GM19467 (cell line): ENCODE measurements around the gene RAD51D.
"Not testable (repeated sequence)": the region's sequence is repeated elsewhere in the genome, so short reads cannot be mapped to it uniquely, and the experiment has no call there.

Experiments used
- ATAC-seq: cut with Tn5 transposase; IDR thresholded peaks from one replicate; pipeline ENCODE4 v1.9.1; 2021; ENCODE audit warnings: mild to moderate bottlenecking, moderate library complexity; ENCODE audit not compliant: unreplicated experiment

Gene RAD51D

GRCh38 chr17:35073183-35073790, 46.4 kb downstream of the RAD51D start:
- ATAC-seq: no peak

- ATAC-seq: no peak
These were observed 50.3 kb downstream of the RAD51D start for GRCh38 chr17:35069311-35069710.

GRCh38 chr17:35068249-35068648, 51.4 kb downstream of the RAD51D start:
- no peak for ATAC-seq

GRCh38 chr17:35065880-35066279, 53.8 kb downstream of the RAD51D start:
- ATAC-seq: no peak

GRCh38 chr17:35064516-35065215, 55.0 kb downstream of the RAD51D start:
- no peak for ATAC-seq

- ATAC-seq: peak; percentile 88
These were observed 56.0 kb downstream of the RAD51D start, which contains the start of gene RFFL for GRCh38 chr17:35063514-35064223. Gene RFFL (minus strand): TSS chr17:35063707. CDS start chr17:35026553, 37,154 bp downstream.

GRCh38 chr17:35062308-35062707, 57.4 kb downstream of the RAD51D start:
- no peak for ATAC-seq

- ATAC-seq: no peak
These were observed 62.2 kb downstream of the RAD51D start for GRCh38 chr17:35057332-35057915.

GRCh38 chr17:35056013-35056412, 63.6 kb downstream of the RAD51D start:
- ATAC-seq: no peak

- ATAC-seq: no peak
These were observed 66.5 kb downstream of the RAD51D start for GRCh38 chr17:35053204-35053603.

- no peak for ATAC-seq
These were observed 66.9 kb downstream of the RAD51D start for GRCh38 chr17:35052780-35053179.

- ATAC-seq: no peak
These were observed 67.4 kb downstream of the RAD51D start for GRCh38 chr17:35052241-35052610.

GRCh38 chr17:35051579-35052240, 68.0 kb downstream of the RAD51D start:
- peak; percentile 26 for ATAC-seq

- peak; percentile 56 for ATAC-seq
These were observed 68.5 kb downstream of the RAD51D start for GRCh38 chr17:35051183-35051578.

GRCh38 chr17:35050170-35050569, 69.5 kb downstream of the RAD51D start:
- ATAC-seq: no peak

- no peak for ATAC-seq
These were observed 70.8 kb downstream of the RAD51D start for GRCh38 chr17:35048685-35049379.

GRCh38 chr17:35046740-35047283, 72.8 kb downstream of the RAD51D start:
- ATAC-seq: peak; percentile 34

GRCh38 chr17:35046245-35046644, 73.4 kb downstream of the RAD51D start:
- no peak for ATAC-seq

GRCh38 chr17:35045458-35045979, 74.1 kb downstream of the RAD51D start:
- not testable (repeated sequence) for ATAC-seq

GRCh38 chr17:35044181-35044580, 75.5 kb downstream of the RAD51D start:
- no peak for ATAC-seq
